Keratinocyte (primary cell): Measurements from ENCODE around the gene PRICKLE3.

Experiments
- EZH2 ChIP-seq: IDR thresholded peaks from one replicate; pipeline ENCODE4 v1.6.1; 2012; ENCODE audit warnings: inconsistent platforms, mild to moderate bottlenecking, low read length, moderate library complexity
- TF ChIP-seq, protein P1 (sequence below), 3 experiments: IDR thresholded peaks in 1 of 3; conservative IDR thresholded peaks in 1 of 3; optimal IDR thresholded peaks in 1 of 3; 2 replicates in 2 of 3; 3 replicates in 1 of 3; pipeline versions ENCODE3 to v1.5.1; 2011; ENCODE audit warnings: low read length in 3 of 3, mild to moderate bottlenecking in 3 of 3, moderate library complexity in 2 of 3, control low read depth in 1 of 3, inconsistent platforms in 1 of 3; ENCODE audit not compliant: insufficient read depth in 2 of 3; ENCODE audit errors: extremely low read depth in 1 of 3

DNA sequence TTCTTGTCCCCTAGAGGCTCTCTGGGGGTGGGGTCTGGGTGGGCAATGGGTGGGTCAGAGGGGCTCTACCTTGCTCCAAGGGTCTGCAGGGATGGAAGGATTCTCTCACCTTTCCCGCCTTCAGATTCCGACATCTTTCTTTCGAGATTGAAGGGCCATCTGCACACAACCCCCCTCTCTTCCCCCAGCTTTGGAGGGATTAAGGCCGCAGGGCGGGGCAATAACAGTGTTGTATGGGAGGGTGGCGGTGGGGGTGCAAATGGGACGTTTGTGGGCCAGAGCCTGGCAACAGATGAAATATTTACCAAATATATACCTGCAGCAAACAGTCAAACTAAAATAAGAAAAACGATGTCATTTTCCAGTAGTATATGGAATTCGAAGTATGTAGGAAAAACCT, 47.0 kb upstream of the PRICKLE3 start, which contains the start of gene CACNA1F:
- TF ChIP-seq, protein P1, sequence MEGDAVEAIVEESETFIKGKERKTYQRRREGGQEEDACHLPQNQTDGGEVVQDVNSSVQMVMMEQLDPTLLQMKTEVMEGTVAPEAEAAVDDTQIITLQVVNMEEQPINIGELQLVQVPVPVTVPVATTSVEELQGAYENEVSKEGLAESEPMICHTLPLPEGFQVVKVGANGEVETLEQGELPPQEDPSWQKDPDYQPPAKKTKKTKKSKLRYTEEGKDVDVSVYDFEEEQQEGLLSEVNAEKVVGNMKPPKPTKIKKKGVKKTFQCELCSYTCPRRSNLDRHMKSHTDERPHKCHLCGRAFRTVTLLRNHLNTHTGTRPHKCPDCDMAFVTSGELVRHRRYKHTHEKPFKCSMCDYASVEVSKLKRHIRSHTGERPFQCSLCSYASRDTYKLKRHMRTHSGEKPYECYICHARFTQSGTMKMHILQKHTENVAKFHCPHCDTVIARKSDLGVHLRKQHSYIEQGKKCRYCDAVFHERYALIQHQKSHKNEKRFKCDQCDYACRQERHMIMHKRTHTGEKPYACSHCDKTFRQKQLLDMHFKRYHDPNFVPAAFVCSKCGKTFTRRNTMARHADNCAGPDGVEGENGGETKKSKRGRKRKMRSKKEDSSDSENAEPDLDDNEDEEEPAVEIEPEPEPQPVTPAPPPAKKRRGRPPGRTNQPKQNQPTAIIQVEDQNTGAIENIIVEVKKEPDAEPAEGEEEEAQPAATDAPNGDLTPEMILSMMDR (optimal IDR thresholded peaks at IDR 0.05 in 1 of 3, IDR thresholded peaks at IDR 0.05 in 1 of 3, conservative IDR thresholded peaks at IDR 0.05 in 1 of 3; ENCODE audit: extremely low read depth in 1 of 3, insufficient read depth in 2 of 3, low read length in 3 of 3): no peak
- no peak for TF ChIP-seq EZH2
